Esophagus muscularis mucosa (tissue), 4 donors: Measurements from ENCODE around the gene FAM9A. TPM values are rescaled to one million over a fixed set of nuclear protein-coding genes. Genes with fewer than 3 reads are reported as not detected.
"Not testable (repeated sequence)": the region's sequence is repeated elsewhere in the genome, so short reads cannot be mapped to it uniquely, and the experiment has no call there.

Source experiments
- DNase-seq: peaks from one replicate; pipeline ENCODE4 v3.0.0-alpha.2; 2017; ENCODE audit errors: extremely low spot score
- H3K27ac ChIP-seq, 4 donors: fragments of 200-600 bp; sonication (generic); replicated peaks in 1 of 4; 1 replicate in 3 of 4; 2 replicates in 1 of 4; pipeline ENCODE4 v1.5.1; 2016 to 2019; ENCODE audit warnings: mild to moderate bottlenecking in 1 of 4
- H3K27me3 ChIP-seq, 4 donors: fragments of 200-600 bp; sonication (generic); one replicate each; pipeline versions ENCODE4 v1.5.1 to v1.6.0; 2016 to 2019
- H3K36me3 ChIP-seq, 4 donors: fragments of 200-600 bp; sonication (generic); one replicate each; pipeline ENCODE4 v1.5.1; 2016 to 2019
- H3K4me1 ChIP-seq, 4 donors: fragments of 200-600 bp; sonication (generic); one replicate each; pipeline ENCODE4 v1.5.1; 2016 to 2019
- H3K4me3 ChIP-seq, 4 donors: fragments of 200-600 bp; sonication (generic); 1 replicate in 2 of 4; 2 replicates in 2 of 4; pipeline ENCODE4 v1.5.1; 2016 to 2019; ENCODE audit warnings: mild to moderate bottlenecking in 4 of 4, moderate library complexity in 1 of 4
- H3K9me3 ChIP-seq, 4 donors: fragments of 200-600 bp; sonication (generic); 1 replicate in 3 of 4; 2 replicates in 1 of 4; pipeline ENCODE4 v1.5.1; 2016 to 2019
- EP300 ChIP-seq: sonication (generic); formaldehyde crosslinking; IDR thresholded peaks from one replicate; pipeline ENCODE4 v1.6.1; 2017; ENCODE audit warnings: antibody characterized with exemption
- POLR2A ChIP-seq: fragments of 450-650 bp; IDR thresholded peaks from one replicate; pipeline ENCODE4 v1.6.1; 2017; ENCODE audit warnings: antibody characterized with exemption, moderate library complexity, mild to moderate bottlenecking, low read depth
- POLR2AphosphoS5 ChIP-seq, 2 donors: sonication (generic); formaldehyde crosslinking; IDR thresholded peaks; one replicate each; pipeline ENCODE4 v1.6.1; 2017; ENCODE audit warnings: antibody characterized with exemption in 2 of 2
- WGBS: methylation state at CpG from one replicate; pipeline ENCODE4 v1.1.5; 2018; 5-methylcytosine and 5-hydroxymethylcytosine counted together
- intact Hi-C: fragments of 100-400 bp; cut with DNase I; formaldehyde crosslinking; loops from one replicate; pipeline ENCODE4 v1.15.1; 2023
- total RNA-seq, 4 donors: library from RNA; depleted of rRNA; stranded (reverse); fragments of >200 nt; gene quantifications; one replicate each; pipeline versions ENCODE4 v1.1.0 to v1.2.1, GENCODE V29; 2016
- TF ChIP-seq, protein P1 (sequence below), 3 experiments: fragments of 200-600 bp in 2 of 3; fragments of 450-650 bp in 1 of 3; sonication (generic) in 2 of 3; IDR thresholded peaks; one replicate each; pipeline ENCODE4 v1.5.1; 2017 to 2019; ENCODE audit warnings: antibody characterized with exemption in 3 of 3, mild to moderate bottlenecking in 2 of 3, moderate library complexity in 1 of 3

FAM9A gene
- total RNA-seq, 4 donors from 2014 or later = not detected

DNA sequence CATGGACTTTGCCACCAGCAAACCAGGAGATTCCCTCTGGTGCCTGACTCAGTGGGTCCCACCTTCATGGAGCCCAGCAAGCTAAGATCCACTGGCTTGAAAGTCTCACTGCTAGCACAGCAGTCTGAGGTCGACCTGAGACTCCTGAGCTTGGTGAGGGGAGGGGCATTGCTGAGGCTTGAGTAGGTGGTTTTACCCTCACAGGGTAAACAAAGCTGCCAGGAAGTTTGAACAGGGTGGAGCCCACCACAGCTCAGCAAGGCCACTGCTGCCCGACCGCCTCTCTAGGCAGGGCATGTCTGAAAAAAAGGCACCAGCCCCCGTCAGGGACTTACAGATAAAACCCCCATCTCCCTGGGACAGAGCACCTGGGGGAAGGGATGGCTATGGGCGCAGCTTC is 28.1 kb downstream of the FAM9A start:
- no peak overlapping the region for H3K4me3 ChIP-seq
- H3K4me1 ChIP-seq = no peaks in the 10 kb centered on the region
- intact Hi-C loops = no loop called here
- H3K27me3 ChIP-seq = no peaks in the 10 kb centered on the region
- TF ChIP-seq POLR2A (no peak), EP300 (no peak), POLR2AphosphoS5 (IDR thresholded peaks at IDR 0.05) (no peak)
- TF ChIP-seq, protein P1, sequence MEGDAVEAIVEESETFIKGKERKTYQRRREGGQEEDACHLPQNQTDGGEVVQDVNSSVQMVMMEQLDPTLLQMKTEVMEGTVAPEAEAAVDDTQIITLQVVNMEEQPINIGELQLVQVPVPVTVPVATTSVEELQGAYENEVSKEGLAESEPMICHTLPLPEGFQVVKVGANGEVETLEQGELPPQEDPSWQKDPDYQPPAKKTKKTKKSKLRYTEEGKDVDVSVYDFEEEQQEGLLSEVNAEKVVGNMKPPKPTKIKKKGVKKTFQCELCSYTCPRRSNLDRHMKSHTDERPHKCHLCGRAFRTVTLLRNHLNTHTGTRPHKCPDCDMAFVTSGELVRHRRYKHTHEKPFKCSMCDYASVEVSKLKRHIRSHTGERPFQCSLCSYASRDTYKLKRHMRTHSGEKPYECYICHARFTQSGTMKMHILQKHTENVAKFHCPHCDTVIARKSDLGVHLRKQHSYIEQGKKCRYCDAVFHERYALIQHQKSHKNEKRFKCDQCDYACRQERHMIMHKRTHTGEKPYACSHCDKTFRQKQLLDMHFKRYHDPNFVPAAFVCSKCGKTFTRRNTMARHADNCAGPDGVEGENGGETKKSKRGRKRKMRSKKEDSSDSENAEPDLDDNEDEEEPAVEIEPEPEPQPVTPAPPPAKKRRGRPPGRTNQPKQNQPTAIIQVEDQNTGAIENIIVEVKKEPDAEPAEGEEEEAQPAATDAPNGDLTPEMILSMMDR (IDR thresholded peaks at IDR 0.05) = no peak
- DNase-seq = no peak
- H3K9me3 ChIP-seq = peaks cover 0 to 7% (median 0%) of the 10 kb centered on the region in 4 donors
- H3K27ac ChIP-seq = no peak overlapping the region
- 75% methylated on average over 4 of the region's 5 CpGs for WGBS
- H3K36me3 ChIP-seq = no peaks in the 10 kb centered on the region

DNA sequence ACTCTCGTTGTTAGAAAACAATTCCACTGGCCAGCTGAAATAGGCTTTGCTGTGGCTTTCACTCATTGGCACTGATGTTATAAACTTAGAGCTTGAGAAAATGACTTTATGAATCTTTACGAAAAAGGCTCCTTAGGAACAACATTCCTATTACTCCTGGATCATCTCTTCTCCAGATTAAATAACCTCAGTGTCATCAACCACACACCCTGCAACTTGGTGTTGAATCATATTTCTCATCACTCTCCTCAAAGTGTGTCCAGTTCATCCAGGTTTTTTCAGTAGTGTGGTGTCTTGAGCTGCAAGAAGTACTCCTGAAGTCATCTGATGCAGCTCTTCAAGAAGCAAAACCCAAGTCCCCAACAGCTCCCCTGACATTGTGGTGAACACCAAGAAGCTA is 41.2 kb downstream of the FAM9A start:
- H3K9me3 ChIP-seq = no peaks in the 10 kb centered on the region
- no peaks in the 10 kb centered on the region for H3K27me3 ChIP-seq
- WGBS = 83% methylated on average over 2 of the region's 2 CpGs
- no peak overlapping the region for H3K27ac ChIP-seq
- H3K4me3 ChIP-seq = no peak overlapping the region
- no peak for TF ChIP-seq EP300
- TF ChIP-seq, protein P1 (IDR thresholded peaks at IDR 0.05) = no peak
- TF ChIP-seq POLR2AphosphoS5 (IDR thresholded peaks at IDR 0.05) = no peak
- TF ChIP-seq POLR2A = no peak
- no peaks in the 10 kb centered on the region for H3K36me3 ChIP-seq
- H3K4me1 ChIP-seq = no peaks in the 10 kb centered on the region
- DNase-seq = no peak
- intact Hi-C loops = no loop called here

DNA sequence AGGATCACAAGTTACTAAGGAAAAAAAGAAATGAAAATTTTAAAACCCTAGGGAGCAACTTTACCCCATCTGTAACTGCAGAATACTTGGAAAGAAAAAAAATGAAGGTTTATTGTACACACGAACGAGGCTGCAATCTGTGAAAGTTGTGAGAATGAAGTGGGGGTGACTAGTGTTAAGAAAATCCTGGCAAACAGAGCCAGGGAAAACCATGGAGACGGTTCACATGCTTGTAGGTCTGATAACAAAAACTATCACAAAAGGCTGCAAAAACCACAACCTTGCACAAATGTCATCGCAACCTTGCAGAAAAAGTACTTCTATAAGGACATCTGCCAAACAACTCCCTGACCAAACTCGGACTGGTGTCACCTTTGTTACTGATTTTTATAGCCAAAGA is 42.5 kb downstream of the FAM9A start:
- DNase-seq, H3K27ac ChIP-seq, H3K9me3 ChIP-seq, H3K4me3 ChIP-seq, intact Hi-C loops, H3K27me3 ChIP-seq, H3K4me1 ChIP-seq, H3K36me3 ChIP-seq: not testable (repeated sequence)
- WGBS = 73% methylated on average over 5 of the region's 5 CpGs

DNA sequence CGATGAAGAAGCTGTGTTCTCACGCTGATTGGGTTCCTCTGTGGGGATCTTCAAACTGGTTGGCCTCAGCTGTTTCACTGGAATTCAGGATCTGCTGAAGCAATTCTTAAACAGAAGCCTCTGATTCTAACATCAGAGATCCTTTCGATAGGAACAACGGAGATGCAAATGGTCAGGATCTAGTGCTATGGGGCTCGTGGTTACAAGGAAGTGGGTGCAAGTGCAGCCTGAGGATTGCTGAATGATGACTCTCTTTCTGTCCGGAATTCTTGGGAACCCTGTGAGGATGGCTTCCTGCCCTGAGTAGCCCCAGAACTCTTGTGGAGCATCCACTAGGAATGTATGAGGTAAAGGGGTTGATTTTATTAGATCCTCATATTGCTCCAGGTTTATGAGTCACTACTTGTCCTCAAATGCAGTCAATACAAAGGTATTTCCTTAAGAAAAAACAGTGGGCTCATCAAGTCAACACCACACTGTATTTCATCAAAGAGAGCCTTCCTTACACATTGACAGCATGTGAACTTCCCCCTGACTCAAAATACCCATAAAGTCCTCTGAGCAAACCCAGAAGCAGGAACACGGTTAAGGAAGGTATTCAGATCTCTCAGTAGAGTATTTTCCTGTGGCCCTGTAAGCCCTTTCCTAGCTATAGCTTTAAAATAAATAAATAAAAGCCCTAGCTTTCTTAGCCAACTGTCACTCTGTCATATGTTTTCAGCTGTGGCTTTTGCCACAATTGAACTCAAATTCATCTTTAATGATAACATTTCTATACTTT is 43.4 kb downstream of the FAM9A start:
- DNase-seq, H3K27ac ChIP-seq, H3K4me3 ChIP-seq, H3K36me3 ChIP-seq, H3K9me3 ChIP-seq, H3K27me3 ChIP-seq, intact Hi-C loops, H3K4me1 ChIP-seq: not testable (repeated sequence)
- WGBS = 90% methylated on average over 6 of the region's 7 CpGs

DNA sequence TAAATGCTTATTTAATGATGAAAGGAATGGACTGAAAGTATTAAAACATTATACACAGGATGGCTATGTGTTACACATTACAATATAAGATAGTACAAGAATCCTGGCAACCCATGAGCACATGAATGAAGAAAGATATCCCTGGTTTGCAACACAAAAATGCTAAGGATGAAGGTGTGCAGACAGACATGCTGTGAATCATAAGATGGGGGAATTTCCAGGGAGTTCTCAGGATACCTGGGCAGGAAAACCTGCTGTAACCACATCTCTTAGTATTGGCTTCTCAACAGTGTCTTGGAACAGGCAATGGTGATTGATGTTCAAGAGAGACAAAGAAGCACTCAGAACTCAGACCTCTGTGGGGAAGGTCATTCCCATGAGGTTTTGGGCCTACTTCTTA is 45.4 kb downstream of the FAM9A start:
- TF ChIP-seq EP300 = no peak
- no peak for TF ChIP-seq POLR2AphosphoS5 (IDR thresholded peaks at IDR 0.05)
- H3K27ac ChIP-seq = no peak overlapping the region
- no peak for DNase-seq
- no peak overlapping the region for H3K4me3 ChIP-seq
- H3K36me3 ChIP-seq = no peaks in the 10 kb centered on the region
- H3K27me3 ChIP-seq = no peaks in the 10 kb centered on the region
- no peaks in the 10 kb centered on the region for H3K9me3 ChIP-seq
- intact Hi-C loops = no loop called here
- no peaks in the 10 kb centered on the region for H3K4me1 ChIP-seq

DNA sequence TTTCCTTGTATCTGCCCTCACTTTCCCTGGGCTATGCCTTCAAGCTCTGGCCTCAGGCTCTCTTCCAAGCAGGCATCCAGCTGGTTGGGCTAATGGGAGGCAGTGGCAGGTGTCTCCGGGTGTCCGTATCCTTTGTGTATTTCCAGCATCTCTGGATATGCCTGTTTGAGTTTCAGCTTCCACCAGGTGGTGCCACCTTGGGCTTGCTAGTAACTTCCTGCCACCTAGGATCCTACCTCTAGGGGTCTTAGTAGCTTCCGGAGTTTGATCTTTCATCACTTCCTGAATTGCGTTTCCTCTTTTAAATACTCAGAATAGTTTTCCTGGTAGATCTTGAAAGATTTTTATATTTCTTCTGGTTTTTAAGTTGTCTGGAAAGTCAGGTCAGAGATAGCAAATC is 46.1 kb downstream of the FAM9A start:
- no peak for DNase-seq
- H3K9me3 ChIP-seq = no peaks in the 10 kb centered on the region
- WGBS = 69% methylated on average over 4 of the region's 4 CpGs
- H3K36me3 ChIP-seq = no peaks in the 10 kb centered on the region
- intact Hi-C loops = no loop called here
- no peak overlapping the region for H3K27ac ChIP-seq
- H3K4me1 ChIP-seq = no peaks in the 10 kb centered on the region
- TF ChIP-seq POLR2AphosphoS5 (IDR thresholded peaks at IDR 0.05) (no peak), EP300 (no peak), POLR2A (no peak)
- TF ChIP-seq, protein P1 (IDR thresholded peaks at IDR 0.05) = no peak
- no peaks in the 10 kb centered on the region for H3K27me3 ChIP-seq
- no peak overlapping the region for H3K4me3 ChIP-seq
